ENCODE results near the gene ALDH9A1.

- TF ChIP-seq CTCF (IDR thresholded peaks at IDR 0.05) (no peak), POLR2A (IDR thresholded peaks at IDR 0.05) (no peak)
Observed at GRCh38 chr1:165629151-165629550, 69.2 kb downstream of the ALDH9A1 start.

Measured in adrenal gland (tissue), 5 donors.